HepG2 (cell line): ENCODE results near the gene C4B. TPM values are rescaled to one million over a fixed set of nuclear protein-coding genes. Genes with fewer than 3 reads are reported as not detected.

Source experiments
- ATAC-seq: fragments of 200-7000 bp; cut with Tn5 transposase; 3 replicates; pipeline ENCODE4 v1.9.1; 2020; ENCODE audit warnings: mild to moderate bottlenecking, moderate library complexity
- BruUV-seq: library from RNA; stranded (reverse); fragments of 400-500 nt; replicated peaks from 2 replicates; lab custom pipeline; 2021; lab: Mats Ljungman, UMichigan
- CTCF ChIA-PET: fragments of 300-600 bp; formaldehyde crosslinking; extraction: SDS; loops from one replicate; lab custom pipeline; 2021; ENCODE audit warnings: low total read pairs, inconsistent platforms, low intra/inter-chr PET ratio; lab: Yijun Ruan, JAX
- POLR2A ChIA-PET: fragments of 350-600 bp; sonication (Branson Sonifier 250); formaldehyde crosslinking; loops from one replicate; lab custom pipeline; 2020; ENCODE audit warnings: antibody characterized with exemption, inconsistent platforms; lab: Yijun Ruan, JAX
- DNase-seq: peaks from one replicate; pipeline ENCODE4 v3.0.0-alpha.2; 2015; ENCODE audit warnings: low spot score
- FAIRE-seq: peaks from 3 replicates; lab custom pipeline; 2011; peaks lifted over from hg19 to GRCh38; lab: Jason Lieb, UNC
- H2AFZ ChIP-seq: one replicate; pipeline ENCODE4 v1.6.1; 2011; ENCODE audit warnings: low read length, inconsistent platforms
- H3K27ac ChIP-seq: fragments of 300-600 bp; 3 replicates; pipeline ENCODE4 v1.8.0; 2011; ENCODE audit warnings: mixed run types, mild to moderate bottlenecking, mixed read lengths, low read length, inconsistent platforms; ENCODE audit not compliant: insufficient read depth; ENCODE audit errors: extremely low read length
- H3K27me3 ChIP-seq, 2 experiments: fragments of 200-600 bp in 1 of 2; 2 replicates in 1 of 2; 3 replicates in 1 of 2; pipeline versions ENCODE4 v1.6.0 to v1.8.0; 2011; ENCODE audit warnings: low read length in 2 of 2, mild to moderate bottlenecking in 2 of 2, moderate library complexity in 2 of 2, inconsistent platforms in 1 of 2; ENCODE audit not compliant: insufficient read depth in 2 of 2, control insufficient read depth in 1 of 2
- H3K36me3 ChIP-seq, 2 experiments: fragments of 200-600 bp in 1 of 2; replicated peaks in 1 of 2; 2 replicates in 1 of 2; 3 replicates in 1 of 2; pipeline versions ENCODE4 v1.5.1 to v1.8.0; 2011; ENCODE audit warnings: low read length in 2 of 2, inconsistent platforms in 1 of 2; ENCODE audit not compliant: insufficient read depth in 2 of 2, control insufficient read depth in 1 of 2
- H3K4me1 ChIP-seq: 2 replicates; pipeline ENCODE4 v1.5.1; 2012; ENCODE audit warnings: low read length, inconsistent platforms; ENCODE audit not compliant: insufficient read depth
- H3K4me2 ChIP-seq: 2 replicates; pipeline ENCODE4 v1.6.0; 2011; ENCODE audit warnings: low read depth, low read length, inconsistent platforms
- H3K4me3 ChIP-seq, 3 experiments: fragments of 200-600 bp in 1 of 3; sonication (generic), shearing (Covaris generic) in 1 of 3; replicated peaks in 1 of 3; 2 replicates each; pipeline ENCODE4 v1.5.1; 2011 to 2016; ENCODE audit warnings: low read length in 3 of 3, inconsistent platforms in 2 of 3, low read depth in 2 of 3, mild to moderate bottlenecking in 2 of 3, control low read depth in 1 of 3, mixed read lengths in 1 of 3; ENCODE audit not compliant: insufficient read depth in 1 of 3
- H3K79me2 ChIP-seq: one replicate; pipeline ENCODE4 v1.6.1; 2011; ENCODE audit warnings: low read length, inconsistent platforms; ENCODE audit not compliant: insufficient read depth
- H3K9ac ChIP-seq: 2 replicates; pipeline ENCODE4 v1.6.0; 2011; ENCODE audit warnings: mild to moderate bottlenecking, low read depth, low read length, inconsistent platforms; ENCODE audit not compliant: insufficient read depth
- H3K9me3 ChIP-seq: 2 replicates; pipeline ENCODE4 v1.5.1; 2012; ENCODE audit warnings: mild to moderate bottlenecking, low read length
- H4K20me1 ChIP-seq: 2 replicates; pipeline ENCODE4 v1.6.0; 2011; ENCODE audit warnings: inconsistent platforms, mild to moderate bottlenecking, low read length, moderate library complexity; ENCODE audit not compliant: insufficient read depth
- CC2D1A ChIP-seq: sonication (generic); formaldehyde crosslinking; IDR thresholded peaks from 2 replicates; pipeline ENCODE4 v1.8.1; 2023; ENCODE audit warnings: mild to moderate bottlenecking, missing genetic modification reagents
- CEBPB ChIP-seq: IDR thresholded peaks from 2 replicates; pipeline ENCODE4 v1.6.1; 2011; ENCODE audit warnings: low read depth, low read length, improper control_type of control experiment, borderline replicate concordance
- HNRNPL ChIP-seq: fragments of 200-400 bp; formaldehyde crosslinking; IDR thresholded peaks from 2 replicates; pipeline ENCODE4 v1.6.1; 2017; ENCODE audit warnings: mild to moderate bottlenecking, low read depth, low read length
- MTA1 ChIP-seq: sonication (generic); formaldehyde crosslinking; IDR thresholded peaks from 2 replicates; pipeline ENCODE4 v1.4.0; 2020; ENCODE audit warnings: missing genetic modification reagents, mild to moderate bottlenecking, borderline replicate concordance
- RBFOX2 ChIP-seq: fragments of 200-400 bp; formaldehyde crosslinking; IDR thresholded peaks from 2 replicates; pipeline ENCODE4 v1.6.1; 2017; ENCODE audit warnings: low read depth, mild to moderate bottlenecking, low read length
- ZNF331 ChIP-seq: sonication (generic); formaldehyde crosslinking; IDR thresholded peaks from 2 replicates; pipeline ENCODE4 v1.4.0; 2020; ENCODE audit warnings: missing genetic modification reagents
- ZNF652 ChIP-seq: IDR thresholded peaks from 2 replicates; pipeline ENCODE4 v1.6.1; 2016; ENCODE audit warnings: low read depth, borderline replicate concordance
- WGBS: methylation state at CpG from one replicate; pipeline ENCODE4 v1.1.6; 2017; ENCODE audit warnings: low lambda C conversion rate; 5-methylcytosine and 5-hydroxymethylcytosine counted together
- in situ Hi-C: cut with HindIII; loops from 2 replicates; pipeline ENCODE4 v1.10.0; 2017; ENCODE audit warnings: low pct_unique_long_range_greater_than_20kb; ENCODE audit not compliant: extremely low pct_ligation_motif_present
- intact Hi-C: fragments of 100-400 bp; cut with micrococcal nuclease; formaldehyde crosslinking; loops from one replicate; pipeline ENCODE4 v1.10.0; 2022; ENCODE audit not compliant: unreplicated experiment
- polyA plus RNA-seq, 8 experiments: library from polyadenylated mRNA; depleted of rRNA in 3 of 8; stranded (reverse) in 7 of 8; unstranded in 1 of 8; fragments of >200 nt; fragmentation: Illumina TruSeq in 4 of 8; extraction: Trizol in 4 of 8; gene quantifications; 2 replicates each; pipeline versions ENCODE4 v1.2.1 to v1.2.3, GENCODE V29; 2011 to 2016; ENCODE audit warnings: low read depth in 4 of 8, missing spikeins in 1 of 8, mixed read lengths in 1 of 8; ENCODE audit not compliant: insufficient read depth in 1 of 8
- total RNA-seq, 5 experiments: library from RNA; depleted of rRNA; stranded (reverse); fragments of >200 nt; fragmentation: Illumina TruSeq; extraction: Trizol; gene quantifications; 2 replicates each; pipeline ENCODE4 v1.2.3, GENCODE V29; 2016; ENCODE audit warnings: low read depth in 1 of 5
- TF ChIP-seq, protein P1 (sequence below): sonication (generic); formaldehyde crosslinking; IDR thresholded peaks from 2 replicates; pipeline ENCODE4 v1.4.0; 2020; ENCODE audit warnings: missing genetic modification reagents
- TF ChIP-seq, protein P2 (sequence below): sonication (generic); formaldehyde crosslinking; IDR thresholded peaks from 2 replicates; pipeline ENCODE4 v1.5.0; 2020; ENCODE audit warnings: missing genetic modification reagents
- TF ChIP-seq, protein P3 (sequence below): sonication (generic); formaldehyde crosslinking; IDR thresholded peaks from 2 replicates; pipeline ENCODE4 v1.4.0; 2020; ENCODE audit warnings: mild to moderate bottlenecking, missing genetic modification reagents
- TF ChIP-seq, protein P4 (sequence below): sonication (generic); formaldehyde crosslinking; IDR thresholded peaks from 2 replicates; pipeline ENCODE4 v1.8.1; 2023; ENCODE audit warnings: missing genetic modification reagents, inconsistent platforms, borderline replicate concordance

The C4B gene
- total and polyA plus RNA-seq, 2 of the 13 experiments (the other 11 are each of a cell fraction or from before 2014, with no cell fraction given) = 167 to 538 TPM

DNA sequence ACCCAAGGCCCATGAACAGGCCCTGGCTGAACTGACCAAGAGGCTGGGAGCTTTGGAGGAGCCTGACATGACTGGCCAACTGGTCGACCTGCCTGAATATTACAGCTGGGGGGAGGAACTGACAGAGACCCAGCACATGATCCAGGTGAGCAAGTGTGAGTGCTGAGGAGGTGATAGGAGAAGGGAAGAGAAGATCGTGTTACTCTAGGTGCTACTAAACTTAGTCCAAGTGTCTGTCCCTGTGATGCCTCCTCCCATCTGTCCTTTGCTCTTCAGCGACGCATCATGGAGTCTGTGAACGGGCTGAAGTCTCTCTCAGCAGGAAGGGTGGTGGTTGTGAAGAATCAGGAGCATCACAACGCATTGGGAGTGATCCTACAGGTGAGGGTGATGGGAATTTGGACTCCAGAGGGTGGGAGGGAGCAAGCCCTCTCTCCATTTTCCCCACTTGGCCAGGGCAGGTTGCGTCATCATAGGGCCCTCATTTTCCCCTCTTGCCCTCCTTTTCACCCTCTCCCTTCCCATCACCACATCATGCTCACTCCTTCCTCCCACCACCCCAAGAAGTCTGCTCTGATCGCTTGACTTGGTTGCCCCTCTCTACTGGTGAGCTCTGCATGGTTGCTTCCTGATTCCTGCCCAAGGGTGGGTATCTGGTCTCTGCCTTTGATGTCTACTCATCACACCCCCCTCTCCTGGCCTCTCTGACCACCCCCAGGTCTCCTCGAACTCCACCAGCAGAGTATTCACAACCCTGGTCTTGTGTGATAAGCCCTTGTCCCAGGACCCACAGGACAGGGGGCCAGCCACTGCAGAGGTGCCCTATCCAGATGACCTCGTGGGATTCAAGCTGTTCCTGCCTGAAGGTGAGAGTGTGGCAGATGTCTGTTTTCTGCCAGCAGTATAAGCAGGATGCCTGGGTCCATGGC is 47.3 kb upstream of the C4B start:
- H3K27me3 ChIP-seq = no peaks in the 10 kb centered on the region; a peak in 1 of 5 replicates
- FAIRE-seq = no peak
- H2AFZ ChIP-seq = no peak overlapping the region
- no peaks in the 10 kb centered on the region for H4K20me1 ChIP-seq
- no peak for TF ChIP-seq CC2D1A (CRISPR knock-in tag)
- TF ChIP-seq, protein P1, sequence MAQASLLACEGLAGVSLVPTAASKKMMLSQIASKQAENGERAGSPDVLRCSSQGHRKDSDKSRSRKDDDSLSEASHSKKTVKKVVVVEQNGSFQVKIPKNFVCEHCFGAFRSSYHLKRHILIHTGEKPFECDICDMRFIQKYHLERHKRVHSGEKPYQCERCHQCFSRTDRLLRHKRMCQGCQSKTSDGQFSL (CRISPR knock-in tag) = no peak
- no peak for TF ChIP-seq HNRNPL
- 0 out of 2 replicates have a peak, but pooled peaks have one; percentile 27 for TF ChIP-seq MTA1 (CRISPR knock-in tag)
- peak; percentile 59; the same call in 1 of the 2 replicates for TF ChIP-seq RBFOX2
- TF ChIP-seq CEBPB = peak; percentile 74
- TF ChIP-seq ZNF652 (CRISPR knock-in tag) = no peak
- TF ChIP-seq, protein P2, sequence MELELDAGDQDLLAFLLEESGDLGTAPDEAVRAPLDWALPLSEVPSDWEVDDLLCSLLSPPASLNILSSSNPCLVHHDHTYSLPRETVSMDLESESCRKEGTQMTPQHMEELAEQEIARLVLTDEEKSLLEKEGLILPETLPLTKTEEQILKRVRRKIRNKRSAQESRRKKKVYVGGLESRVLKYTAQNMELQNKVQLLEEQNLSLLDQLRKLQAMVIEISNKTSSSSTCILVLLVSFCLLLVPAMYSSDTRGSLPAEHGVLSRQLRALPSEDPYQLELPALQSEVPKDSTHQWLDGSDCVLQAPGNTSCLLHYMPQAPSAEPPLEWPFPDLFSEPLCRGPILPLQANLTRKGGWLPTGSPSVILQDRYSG = no peak
- TF ChIP-seq ZNF331 (CRISPR knock-in tag) = no peak
- TF ChIP-seq, protein P3, sequence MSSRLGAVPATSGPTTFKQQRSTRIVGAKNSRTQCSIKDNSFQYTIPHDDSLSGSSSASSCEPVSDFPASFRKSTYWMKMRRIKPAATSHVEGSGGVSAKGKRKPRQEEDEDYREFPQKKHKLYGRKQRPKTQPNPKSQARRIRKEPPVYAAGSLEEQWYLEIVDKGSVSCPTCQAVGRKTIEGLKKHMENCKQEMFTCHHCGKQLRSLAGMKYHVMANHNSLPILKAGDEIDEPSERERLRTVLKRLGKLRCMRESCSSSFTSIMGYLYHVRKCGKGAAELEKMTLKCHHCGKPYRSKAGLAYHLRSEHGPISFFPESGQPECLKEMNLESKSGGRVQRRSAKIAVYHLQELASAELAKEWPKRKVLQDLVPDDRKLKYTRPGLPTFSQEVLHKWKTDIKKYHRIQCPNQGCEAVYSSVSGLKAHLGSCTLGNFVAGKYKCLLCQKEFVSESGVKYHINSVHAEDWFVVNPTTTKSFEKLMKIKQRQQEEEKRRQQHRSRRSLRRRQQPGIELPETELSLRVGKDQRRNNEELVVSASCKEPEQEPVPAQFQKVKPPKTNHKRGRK (CRISPR knock-in tag) = no peak
- TF ChIP-seq, protein P4, sequence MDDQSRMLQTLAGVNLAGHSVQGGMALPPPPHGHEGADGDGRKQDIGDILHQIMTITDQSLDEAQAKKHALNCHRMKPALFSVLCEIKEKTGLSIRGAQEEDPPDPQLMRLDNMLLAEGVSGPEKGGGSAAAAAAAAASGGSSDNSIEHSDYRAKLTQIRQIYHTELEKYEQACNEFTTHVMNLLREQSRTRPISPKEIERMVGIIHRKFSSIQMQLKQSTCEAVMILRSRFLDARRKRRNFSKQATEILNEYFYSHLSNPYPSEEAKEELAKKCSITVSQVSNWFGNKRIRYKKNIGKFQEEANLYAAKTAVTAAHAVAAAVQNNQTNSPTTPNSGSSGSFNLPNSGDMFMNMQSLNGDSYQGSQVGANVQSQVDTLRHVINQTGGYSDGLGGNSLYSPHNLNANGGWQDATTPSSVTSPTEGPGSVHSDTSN = no peak
- TF ChIP-seq, all 625 proteins: peak for 3
- no peak overlapping the region for H3K4me2 ChIP-seq
- BruUV-seq = no TSS peak
- intact Hi-C loops = no loop called here
- CTCF ChIA-PET = no interaction called here
- H3K9ac ChIP-seq = no peak overlapping the region
- POLR2A ChIA-PET = interaction anchor here (6.1 kb wide), 1 partner anchor 7 kb away, joined by 142 read pairs; the partner anchor contains the start of genes NELFE and SKIC2
- no peak overlapping the region for H3K27ac ChIP-seq
- WGBS = 96% methylated on average over 10 of the region's 10 CpGs
- DNase-seq (no peak), ATAC-seq (no peak)
- no peaks in the 10 kb centered on the region for H3K9me3 ChIP-seq
- H3K4me3 ChIP-seq = no peak overlapping the region
- H3K4me1 ChIP-seq = peaks cover 17% of the 10 kb centered on the region
- in situ Hi-C loops = no loop called here
- peaks cover 8% of the 10 kb centered on the region for H3K79me2 ChIP-seq
- peaks cover 50 to 76% of the 10 kb centered on the region in 2 experiments for H3K36me3 ChIP-seq
